SH-SY5Y (cell line): ENCODE results near the gene NSMCE1.

ENCODE experiments used
- GATA2 ChIP-seq: IDR thresholded peaks from 2 replicates; pipeline ENCODE4 v1.6.1; 2011; ENCODE audit warnings: mild to moderate bottlenecking, low read depth, low read length
- GATA3 ChIP-seq: IDR thresholded peaks from 2 replicates; pipeline ENCODE4 v1.6.1; 2011; ENCODE audit warnings: low read depth, mild to moderate bottlenecking, low read length, moderate library complexity

Gene NSMCE1

GRCh38 chr16:27243725-27244362 is 24.7 kb downstream of the NSMCE1 start:
- TF ChIP-seq GATA2 (no peak), GATA3 (no peak)

GRCh38 chr16:27242868-27243590 is 25.5 kb downstream of the NSMCE1 start:
- TF ChIP-seq GATA2 = no peak
- no peak for TF ChIP-seq GATA3

- TF ChIP-seq GATA3 (no peak), GATA2 (no peak)
Observed at GRCh38 chr16:27242398-27242797, 26.2 kb downstream of the NSMCE1 start.

- no peak for TF ChIP-seq GATA2
- TF ChIP-seq GATA3 = no peak
Observed at GRCh38 chr16:27241658-27242057, 26.9 kb downstream of the NSMCE1 start.

GRCh38 chr16:27240948-27241531 is 27.5 kb downstream of the NSMCE1 start:
- TF ChIP-seq GATA2 (no peak), GATA3 (no peak)

- TF ChIP-seq GATA3 (no peak), GATA2 (no peak)
Observed at GRCh38 chr16:27239906-27240655, 28.5 kb downstream of the NSMCE1 start.

- TF ChIP-seq GATA2 = no peak
- TF ChIP-seq GATA3 = no peak
Observed at GRCh38 chr16:27239026-27239425, 29.5 kb downstream of the NSMCE1 start.

- TF ChIP-seq GATA3 (no peak), GATA2 (no peak)
Observed at GRCh38 chr16:27238591-27238990, 30.0 kb downstream of the NSMCE1 start.

- TF ChIP-seq GATA2 (no peak), GATA3 (no peak)
Observed at GRCh38 chr16:27238016-27238587, 30.5 kb downstream of the NSMCE1 start.

GRCh38 chr16:27237219-27238015 is 31.2 kb downstream of the NSMCE1 start:
- TF ChIP-seq GATA3 = no peak
- TF ChIP-seq GATA2 = no peak

GRCh38 chr16:27236635-27237218 is 31.8 kb downstream of the NSMCE1 start:
- TF ChIP-seq GATA2 (no peak), GATA3 (no peak)

- TF ChIP-seq GATA3 (no peak), GATA2 (no peak)
Observed at GRCh38 chr16:27235938-27236245, 32.7 kb downstream of the NSMCE1 start.
